GM12872 (cell line): ENCODE measurements around the gene RAB11FIP4.

Experiments
- CTCF ChIP-seq: IDR thresholded peaks from 3 replicates; pipeline ENCODE4 v1.5.1; 2011; ENCODE audit warnings: low read depth, mild to moderate bottlenecking, low read length, moderate library complexity; ENCODE audit not compliant: insufficient read depth

The RAB11FIP4 gene

GRCh38 chr17:31580316-31580705, 188.8 kb downstream of the RAB11FIP4 start:
- no peak for TF ChIP-seq CTCF

- TF ChIP-seq CTCF = no peak
These were observed 189.4 kb downstream of the RAB11FIP4 start for GRCh38 chr17:31580706-31581490.

GRCh38 chr17:31581491-31581890, 190.0 kb downstream of the RAB11FIP4 start:
- no peak for TF ChIP-seq CTCF

- TF ChIP-seq CTCF = no peak
These were observed 190.9 kb downstream of the RAB11FIP4 start for GRCh38 chr17:31582151-31582907.

- TF ChIP-seq CTCF = no peak
These were observed 192.4 kb downstream of the RAB11FIP4 start for GRCh38 chr17:31583772-31584356.

GRCh38 chr17:31584438-31585279, 193.2 kb downstream of the RAB11FIP4 start:
- no peak for TF ChIP-seq CTCF

GRCh38 chr17:31585280-31585630, 193.8 kb downstream of the RAB11FIP4 start:
- no peak for TF ChIP-seq CTCF
